HUES6 (cell line): ENCODE measurements around the gene SNORC.

Experiments used
- H3K27ac ChIP-seq: 2 replicates; pipeline ENCODE4 v1.7.0; 2013; ENCODE audit warnings: low read depth, mild to moderate bottlenecking, low read length, inconsistent platforms
- H3K27me3 ChIP-seq: 2 replicates; pipeline ENCODE4 v1.6.1; 2013; ENCODE audit warnings: low read length; ENCODE audit not compliant: control insufficient read depth, insufficient read depth
- H3K36me3 ChIP-seq: 2 replicates; pipeline ENCODE4 v1.6.1; 2013; ENCODE audit warnings: low read length; ENCODE audit not compliant: control insufficient read depth, insufficient read depth
- H3K4me1 ChIP-seq: 2 replicates; pipeline ENCODE4 v1.6.1; 2013; ENCODE audit warnings: low read length; ENCODE audit not compliant: control insufficient read depth, insufficient read depth
- H3K4me3 ChIP-seq: 2 replicates; pipeline ENCODE4 v1.5.1; 2013; ENCODE audit warnings: low read depth, low read length
- H3K9ac ChIP-seq: one replicate; pipeline ENCODE4 v1.6.1; 2013; ENCODE audit warnings: mild to moderate bottlenecking, low read length
- H3K9me3 ChIP-seq: 2 replicates; pipeline ENCODE4 v1.6.1; 2013; ENCODE audit warnings: low read depth, low read length; ENCODE audit not compliant: control insufficient read depth, insufficient read depth

SNORC gene

GRCh38 chr2:232870018-232870765, at the start of gene SNORC:
Gene SNORC, plus strand, starts transcription at chr2:232870264. Its CDS starts 78 bp downstream, at chr2:232870342.
- H3K4me1 ChIP-seq = peaks cover 4% of the 10 kb centered on the region; the same call in 1 of the 2 replicates

GRCh38 chr2:232829988-232830387, 40.1 kb upstream of the SNORC start:
- no peaks in the 10 kb centered on the region for H3K9me3 ChIP-seq
- no peaks in the 10 kb centered on the region for H3K4me1 ChIP-seq
- H3K9ac ChIP-seq = no peak overlapping the region
- no peak overlapping the region for H3K27ac ChIP-seq
- H3K4me3 ChIP-seq = no peak overlapping the region
- no peaks in the 10 kb centered on the region for H3K27me3 ChIP-seq
- peaks cover 65% of the 10 kb centered on the region for H3K36me3 ChIP-seq

More at GRCh38 chr2:232870018-232870765, at the start of gene SNORC:
- H3K27ac ChIP-seq = no peak within 1 kb of the TSS
- no peaks in the 10 kb centered on the region for H3K9me3 ChIP-seq
- H3K27me3 ChIP-seq = peaks cover 8% of the 10 kb centered on the region
- H3K36me3 ChIP-seq = no peaks in the 10 kb centered on the region
- H3K9ac ChIP-seq = no peak within 1 kb of the TSS
- no peak within 1 kb of the TSS for H3K4me3 ChIP-seq

GRCh38 chr2:232831496-232831895, 38.6 kb upstream of the SNORC start:
- H3K9ac ChIP-seq = no peak overlapping the region
- no peak overlapping the region for H3K4me3 ChIP-seq
- H3K27me3 ChIP-seq = no peaks in the 10 kb centered on the region
- H3K4me1 ChIP-seq = no peaks in the 10 kb centered on the region
- no peaks in the 10 kb centered on the region for H3K9me3 ChIP-seq
- no peak overlapping the region; the same call in 1 of the 2 replicates for H3K27ac ChIP-seq
- peaks cover 68% of the 10 kb centered on the region for H3K36me3 ChIP-seq

- Histone ChIP-seq H3K36me3 (peaks cover 76% of the 10 kb centered on the region), H3K4me3 (no peak overlapping the region), H3K4me1 (peaks cover 9% of the 10 kb centered on the region)
Measured at GRCh38 chr2:232833830-232834229, 36.2 kb upstream of the SNORC start.

GRCh38 chr2:232835687-232836208, 34.3 kb upstream of the SNORC start:
- no peak overlapping the region for H3K9ac ChIP-seq
- no peak overlapping the region for H3K4me3 ChIP-seq
- H3K36me3 ChIP-seq = peaks cover 79% of the 10 kb centered on the region
- H3K27me3 ChIP-seq = no peaks in the 10 kb centered on the region
- H3K9me3 ChIP-seq = no peaks in the 10 kb centered on the region
- H3K27ac ChIP-seq = no peak overlapping the region
- H3K4me1 ChIP-seq = peaks cover 9% of the 10 kb centered on the region

More at GRCh38 chr2:232833830-232834229, 36.2 kb upstream of the SNORC start:
- Histone ChIP-seq H3K9me3 (no peaks in the 10 kb centered on the region), H3K9ac (no peak overlapping the region), H3K27me3 (no peaks in the 10 kb centered on the region), H3K27ac (no peak overlapping the region)

- H3K27me3 ChIP-seq = no peaks in the 10 kb centered on the region
- H3K4me1 ChIP-seq = peaks cover 9% of the 10 kb centered on the region
- H3K9ac ChIP-seq = no peak overlapping the region
- peaks cover 73% of the 10 kb centered on the region for H3K36me3 ChIP-seq
- H3K27ac ChIP-seq = no peak overlapping the region
- H3K9me3 ChIP-seq = no peaks in the 10 kb centered on the region
- no peak overlapping the region for H3K4me3 ChIP-seq
Measured at GRCh38 chr2:232836934-232837333, 33.1 kb upstream of the SNORC start.

- no peaks in the 10 kb centered on the region for H3K27me3 ChIP-seq
- H3K27ac ChIP-seq = 0 out of 2 replicates have a peak overlapping the region, but pooled peaks have one; percentile 42
- H3K9me3 ChIP-seq = no peaks in the 10 kb centered on the region
- no peak overlapping the region for H3K4me3 ChIP-seq
- peaks cover 69% of the 10 kb centered on the region for H3K36me3 ChIP-seq
- H3K9ac ChIP-seq = no peak overlapping the region
- peaks cover 9% of the 10 kb centered on the region for H3K4me1 ChIP-seq
Measured at GRCh38 chr2:232838406-232838874, 31.6 kb upstream of the SNORC start.

GRCh38 chr2:232839411-232840079, 30.5 kb upstream of the SNORC start:
- Histone ChIP-seq H3K27me3 (no peaks in the 10 kb centered on the region), H3K4me3 (no peak overlapping the region), H3K27ac (no peak overlapping the region), H3K9me3 (no peaks in the 10 kb centered on the region), H3K4me1 (peaks cover 9% of the 10 kb centered on the region), H3K36me3 (peaks cover 68% of the 10 kb centered on the region), H3K9ac (no peak overlapping the region)

GRCh38 chr2:232842689-232843088, 27.4 kb upstream of the SNORC start:
- Histone ChIP-seq H3K9ac (no peak overlapping the region), H3K27ac (no peak overlapping the region; the same call in 1 of the 2 replicates), H3K27me3 (no peaks in the 10 kb centered on the region), H3K4me1 (peaks cover 9% of the 10 kb centered on the region), H3K36me3 (peaks cover 79% of the 10 kb centered on the region), H3K9me3 (no peaks in the 10 kb centered on the region), H3K4me3 (no peak overlapping the region)

GRCh38 chr2:232843834-232844233, 26.2 kb upstream of the SNORC start:
- Histone ChIP-seq H3K9ac (no peak overlapping the region), H3K4me3 (no peak overlapping the region), H3K4me1 (no peaks in the 10 kb centered on the region), H3K27ac (no peak overlapping the region), H3K9me3 (no peaks in the 10 kb centered on the region), H3K36me3 (peaks cover 85% of the 10 kb centered on the region), H3K27me3 (no peaks in the 10 kb centered on the region)

- H3K9ac ChIP-seq = no peak overlapping the region
- H3K27ac ChIP-seq = no peak overlapping the region
- H3K36me3 ChIP-seq = peaks cover 87% of the 10 kb centered on the region
Measured at GRCh38 chr2:232846055-232846454, 24.0 kb upstream of the SNORC start.

More at GRCh38 chr2:232846055-232846454, 24.0 kb upstream of the SNORC start:
- Histone ChIP-seq H3K9me3 (no peaks in the 10 kb centered on the region), H3K4me3 (no peak overlapping the region), H3K27me3 (no peaks in the 10 kb centered on the region), H3K4me1 (no peaks in the 10 kb centered on the region)
